22Rv1 (cell line): ENCODE data around the gene SH3TC1.

Source experiments
- H3K27ac ChIP-seq: fragments of 450-650 bp; 2 replicates; pipeline ENCODE4 v1.5.1; 2017
- CTCF ChIP-seq: fragments of 450-650 bp; IDR thresholded peaks from 2 replicates; pipeline ENCODE4 v1.5.1; 2017; ENCODE audit warnings: mild to moderate bottlenecking
- ZFX ChIP-seq: fragments of 450-650 bp; IDR thresholded peaks from 2 replicates; pipeline ENCODE4 v1.6.1; 2017; ENCODE audit warnings: antibody characterized with exemption, borderline replicate concordance

The SH3TC1 gene

DNA sequence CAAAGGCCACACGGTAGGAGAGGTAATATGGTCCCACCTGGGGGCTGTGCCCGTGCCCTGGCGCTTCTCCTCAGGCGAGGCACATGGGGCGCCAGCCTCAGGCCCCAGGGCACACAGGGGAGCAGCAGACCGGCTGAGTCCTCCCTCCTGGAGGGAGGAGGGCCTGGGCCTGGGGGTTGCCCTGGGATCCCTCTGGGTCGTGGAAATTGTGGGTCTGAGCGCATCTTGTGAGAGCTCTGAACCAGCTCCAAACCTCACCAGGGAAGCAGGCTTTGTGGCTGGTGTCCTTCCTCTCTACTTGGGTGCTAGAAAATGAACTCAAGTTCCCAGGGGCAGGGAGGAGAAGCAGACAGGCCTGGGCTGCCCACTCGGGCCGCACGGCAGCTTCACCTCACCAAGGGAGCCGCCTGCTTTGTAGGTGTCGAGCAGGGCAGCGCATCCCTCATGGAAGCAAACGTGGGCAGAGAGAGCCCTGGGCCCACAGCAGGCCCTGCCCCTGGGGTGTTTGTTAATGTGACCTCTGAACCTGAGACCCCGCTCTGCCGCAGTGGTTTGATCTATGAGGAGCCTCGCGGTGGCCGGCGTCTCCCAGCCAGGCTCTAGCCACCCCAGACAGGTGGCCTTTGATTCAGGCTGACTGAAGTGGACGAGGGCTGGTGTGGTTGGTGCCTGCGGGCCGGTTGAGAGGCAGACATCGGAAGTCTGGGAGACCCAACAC lies 81.2 kb downstream of the SH3TC1 start:
- H3K27ac ChIP-seq: no peak overlapping the region
- no peak for TF ChIP-seq CTCF
- no peak for TF ChIP-seq ZFX

DNA sequence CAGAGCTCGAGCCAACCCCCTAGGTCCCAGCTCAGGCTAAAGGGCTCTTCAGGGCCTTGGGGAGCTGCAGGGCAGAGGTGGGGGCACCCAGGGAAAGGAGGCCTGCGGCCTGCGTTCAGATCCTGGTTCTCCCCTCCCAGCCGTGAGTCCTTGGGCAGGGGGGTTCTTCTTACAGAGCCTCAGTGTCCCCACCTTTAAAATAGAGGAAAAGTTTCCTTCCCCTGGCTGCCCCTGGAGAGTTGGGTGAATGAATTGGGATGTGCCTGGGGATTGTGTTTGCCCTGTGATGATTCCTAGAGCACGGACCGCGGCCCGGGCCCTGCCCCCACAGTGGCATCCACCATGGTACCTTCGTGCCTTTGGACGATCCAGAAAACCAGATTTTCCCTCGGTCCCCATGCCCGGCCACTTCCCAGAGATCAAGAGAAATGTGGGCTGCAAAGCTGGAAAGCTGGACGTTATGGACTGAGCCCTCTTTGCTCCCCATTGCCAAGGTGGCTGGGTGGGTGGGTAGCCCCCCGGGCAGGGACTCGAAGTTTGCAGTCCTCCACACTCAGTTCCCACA lies 81.9 kb downstream of the SH3TC1 start:
- TF ChIP-seq ZFX (no peak), CTCF (no peak)
- H3K27ac ChIP-seq: no peak overlapping the region

- H3K27ac ChIP-seq: no peak overlapping the region
- TF ChIP-seq CTCF (no peak), ZFX (no peak)
These were observed 82.5 kb downstream of the SH3TC1 start for GRCh38 chr4:8281519-8282133.

DNA sequence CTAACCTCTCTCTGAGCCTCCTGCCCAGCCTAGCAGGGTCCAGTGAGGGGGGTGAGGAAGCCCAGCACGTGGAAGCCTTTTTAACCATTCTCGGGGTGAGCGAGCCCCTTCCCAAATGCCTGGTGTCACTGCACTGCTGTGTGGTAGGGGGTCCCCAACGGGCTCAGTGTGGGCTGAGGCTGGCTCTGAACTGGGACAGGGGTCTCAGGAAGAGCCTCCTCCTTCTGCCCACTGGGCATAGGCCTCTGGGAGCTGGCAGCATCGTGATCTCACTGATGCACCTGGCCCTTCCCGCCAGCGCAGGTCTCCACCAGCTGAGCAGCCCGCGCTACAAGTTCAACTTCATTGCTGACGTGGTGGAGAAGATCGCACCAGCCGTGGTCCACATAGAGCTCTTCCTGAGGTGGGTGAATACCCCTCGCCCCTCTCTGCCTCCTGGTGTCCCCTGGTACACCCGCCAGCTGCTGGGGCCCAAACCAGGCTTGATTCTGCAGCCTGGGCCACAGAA lies 83.1 kb downstream of the SH3TC1 start:
- TF ChIP-seq ZFX (no peak), CTCF (no peak)

DNA sequence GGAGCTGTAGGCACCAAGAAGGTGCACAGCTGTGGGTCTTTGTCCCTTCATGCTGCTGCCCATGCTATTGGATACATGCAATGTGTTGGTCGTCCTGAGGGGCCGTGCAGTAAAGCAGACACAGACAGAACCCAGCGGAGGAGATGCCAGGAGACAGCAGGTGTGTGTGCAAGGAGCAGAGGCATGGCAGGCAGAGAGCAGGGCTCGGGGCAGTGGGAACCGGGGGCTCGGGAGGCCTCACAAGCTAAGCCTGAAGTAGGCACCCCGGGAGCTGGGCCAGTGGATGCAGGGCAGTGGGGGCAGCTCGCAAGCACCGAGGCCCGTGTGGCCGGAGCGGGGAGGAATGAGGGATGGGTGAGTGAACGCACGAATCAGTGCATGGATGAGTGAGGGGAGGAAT lies 83.7 kb downstream of the SH3TC1 start:
- no peak overlapping the region for H3K27ac ChIP-seq
- no peak for TF ChIP-seq ZFX
- no peak for TF ChIP-seq CTCF

More for the DNA sequence above, 83.1 kb downstream of the SH3TC1 start:
- H3K27ac ChIP-seq: no peak overlapping the region

GRCh38 chr4:8283161-8283560 lies 84.1 kb downstream of the SH3TC1 start:
- TF ChIP-seq ZFX (no peak), CTCF (no peak)
- no peak overlapping the region for H3K27ac ChIP-seq

DNA sequence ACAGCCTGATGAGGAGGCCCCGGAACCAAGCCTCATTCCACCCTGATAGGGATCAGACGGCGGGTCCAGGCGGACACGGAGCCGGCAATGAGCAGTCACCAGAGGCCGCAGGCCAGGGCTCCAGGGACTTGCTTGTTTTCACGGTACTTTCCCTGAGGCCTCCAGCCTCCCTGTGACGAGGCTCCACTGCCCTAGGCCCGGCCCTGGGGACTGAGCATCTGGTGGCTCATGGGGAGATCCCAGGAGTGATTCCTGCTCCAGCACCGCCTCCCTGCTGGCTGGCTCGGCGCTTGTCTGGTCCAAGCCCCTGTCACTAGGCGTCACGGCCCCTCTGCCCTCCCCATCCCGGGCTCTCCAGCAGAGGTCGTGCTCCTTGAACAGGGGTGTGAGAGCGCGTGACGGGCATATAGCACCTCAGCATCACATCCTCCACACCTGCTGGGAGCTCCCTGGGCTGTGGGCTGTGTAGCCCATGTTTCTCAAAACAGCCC lies 84.6 kb downstream of the SH3TC1 start:
- no peak overlapping the region for H3K27ac ChIP-seq

More for the DNA sequence above, 84.6 kb downstream of the SH3TC1 start:
- TF ChIP-seq CTCF (no peak), ZFX (no peak)
